Endothelial cell of umbilical vein (primary cell): ENCODE results near the gene PCDH15. TPM values are rescaled to one million over a fixed set of nuclear protein-coding genes. Genes with fewer than 3 reads are reported as not detected.

Experiments used
- BruUV-seq: library from RNA; stranded (reverse); fragments of 400-500 nt; replicated peaks from 2 replicates; lab custom pipeline; 2021; lab: Mats Ljungman, UMichigan
- CTCF ChIA-PET: fragments of 300-600, 350-600 bp; sonication (Branson Sonifier 250); formaldehyde crosslinking; loops from one replicate; lab custom pipeline; 2021; ENCODE audit warnings: antibody characterized with exemption, inconsistent platforms; lab: Charles Lee
- POLR2A ChIA-PET: fragments of 300-600, 350-600 bp; sonication (Branson Sonifier 250); formaldehyde crosslinking; loops from one replicate; lab custom pipeline; 2021; ENCODE audit warnings: antibody characterized with exemption, inconsistent platforms; lab: Charles Lee
- DNase-seq: peaks from one replicate; pipeline ENCODE4 v3.0.0-alpha.2; 2011; ENCODE audit warnings: low read depth, low spot score
- FAIRE-seq: peaks from 2 replicates; lab custom pipeline; 2011; peaks lifted over from hg19 to GRCh38; lab: Jason Lieb, UNC
- H2AFZ ChIP-seq: 2 replicates; pipeline ENCODE4 v1.6.0; 2012; ENCODE audit warnings: low read depth, low read length, control low read depth, inconsistent platforms
- H3K27ac ChIP-seq: 2 replicates; pipeline ENCODE4 v1.5.1; 2011; ENCODE audit warnings: low read depth, mild to moderate bottlenecking, control low read depth, low read length, moderate library complexity; ENCODE audit not compliant: insufficient read depth
- H3K27me3 ChIP-seq, 2 experiments: 2 replicates each; pipeline versions ENCODE4 v1.6.0 to v1.6.1; 2011; ENCODE audit warnings: low read length in 2 of 2, mixed read lengths in 1 of 2; ENCODE audit not compliant: control insufficient read depth in 2 of 2, insufficient read depth in 2 of 2
- H3K36me3 ChIP-seq, 2 experiments: 2 replicates in 1 of 2; 3 replicates in 1 of 2; pipeline ENCODE4 v1.5.1; 2011; ENCODE audit warnings: low read length in 2 of 2, mild to moderate bottlenecking in 1 of 2, moderate library complexity in 1 of 2; ENCODE audit not compliant: control insufficient read depth in 2 of 2, insufficient read depth in 2 of 2; ENCODE audit errors: extremely low read depth in 1 of 2
- H3K4me1 ChIP-seq: 3 replicates; pipeline ENCODE4 v1.5.1; 2011; ENCODE audit warnings: mild to moderate bottlenecking, low read length; ENCODE audit not compliant: control insufficient read depth, insufficient read depth; ENCODE audit errors: extremely low read depth
- H3K4me2 ChIP-seq: 2 replicates; pipeline ENCODE4 v1.6.1; 2011; ENCODE audit warnings: low read length, control low read depth, mixed read lengths; ENCODE audit not compliant: insufficient read depth
- H3K4me3 ChIP-seq, 3 experiments: fragments of 200-600 bp in 1 of 3; sonication (generic), shearing (Covaris generic) in 1 of 3; replicated peaks in 1 of 3; 2 replicates each; pipeline ENCODE4 v1.5.1; 2011 to 2016; ENCODE audit warnings: control low read depth in 3 of 3, low read length in 3 of 3, mild to moderate bottlenecking in 2 of 3, inconsistent platforms in 1 of 3, low read depth in 1 of 3, moderate library complexity in 1 of 3; ENCODE audit not compliant: insufficient read depth in 1 of 3
- H3K79me2 ChIP-seq: 2 replicates; pipeline ENCODE4 v1.6.0; 2012; ENCODE audit warnings: low read length, inconsistent platforms; ENCODE audit not compliant: control insufficient read depth, insufficient read depth
- H3K9ac ChIP-seq: replicated peaks from 2 replicates; pipeline ENCODE3; 2011; ENCODE audit warnings: low read length, control low read depth; ENCODE audit not compliant: insufficient read depth; ENCODE audit errors: extremely low read depth
- H3K9me1 ChIP-seq: replicated peaks from 3 replicates; pipeline ENCODE4 v1.6.0; 2011; ENCODE audit warnings: mild to moderate bottlenecking, low read length; ENCODE audit not compliant: control insufficient read depth, insufficient read depth; ENCODE audit errors: extremely low read depth
- H3K9me3 ChIP-seq: replicated peaks from 2 replicates; pipeline ENCODE4 v1.5.1; 2012; ENCODE audit warnings: low read length, inconsistent platforms; ENCODE audit not compliant: control insufficient read depth, insufficient read depth
- H4K20me1 ChIP-seq: replicated peaks from 2 replicates; pipeline ENCODE3; 2011; ENCODE audit warnings: mild to moderate bottlenecking, low read length; ENCODE audit not compliant: control insufficient read depth, insufficient read depth; ENCODE audit errors: extremely low read depth
- EZH2 ChIP-seq: IDR thresholded peaks from 2 replicates; pipeline ENCODE4 v1.6.1; 2012; ENCODE audit warnings: borderline replicate concordance, low read depth, mild to moderate bottlenecking, moderate library complexity, low read length, inconsistent platforms; ENCODE audit not compliant: severe bottlenecking
- FOS ChIP-seq: IDR thresholded peaks from 2 replicates; pipeline ENCODE4 v1.6.1; 2011; ENCODE audit warnings: mild to moderate bottlenecking, low read length, moderate library complexity, borderline replicate concordance; ENCODE audit not compliant: insufficient read depth
- GATA2 ChIP-seq: IDR thresholded peaks from 2 replicates; pipeline ENCODE4 v1.7.0; 2011; ENCODE audit warnings: low read depth, mild to moderate bottlenecking, moderate library complexity, mixed read lengths, low read length; ENCODE audit not compliant: insufficient read length, insufficient read depth
- JUN ChIP-seq: IDR thresholded peaks from 2 replicates; pipeline ENCODE4 v1.6.1; 2011; ENCODE audit warnings: borderline replicate concordance, low read depth; ENCODE audit not compliant: insufficient read length, insufficient read depth
- MYC ChIP-seq: IDR thresholded peaks from one replicate; pipeline ENCODE4 v1.6.1; 2011; ENCODE audit warnings: mild to moderate bottlenecking, low read depth, low read length
- POLR2A ChIP-seq: IDR thresholded peaks from 2 replicates; pipeline ENCODE4 v1.6.1; 2012; ENCODE audit warnings: low read depth, mild to moderate bottlenecking, control low read depth, low read length
- POLR2AphosphoS5 ChIP-seq: IDR thresholded peaks from 2 replicates; pipeline ENCODE4 v1.6.1; 2012; ENCODE audit warnings: low read depth, mild to moderate bottlenecking, control low read depth, low read length, moderate library complexity; ENCODE audit not compliant: insufficient read depth
- dilution Hi-C: fragments of 300-500 bp; cut with MboI; formaldehyde crosslinking; loops from one replicate; pipeline ENCODE4 v1.15.0; 2019; ENCODE audit warnings: low sequenced_read_pairs; ENCODE audit not compliant: extremely low pct_ligation_motif_present
- intact Hi-C: fragments of 100-400 bp; cut with micrococcal nuclease; formaldehyde crosslinking; loops from one replicate; pipeline ENCODE4 v1.10.0; 2022
- polyA plus RNA-seq, 4 experiments: library from polyadenylated mRNA; depleted of rRNA in 3 of 4; stranded (reverse) in 3 of 4; unstranded in 1 of 4; fragments of >200 nt; gene quantifications; 2 replicates each; pipeline versions ENCODE4 v1.2.1 to v1.2.3, GENCODE V29; 2011 to 2012; ENCODE audit warnings: missing spikeins in 1 of 4
- total RNA-seq: library from RNA; stranded (reverse); gene quantifications from 2 replicates; pipeline ENCODE4 v1.2.3, GENCODE V29; 2021
- TF ChIP-seq, protein P1 (sequence below): IDR thresholded peaks from 2 replicates; pipeline ENCODE4 v1.6.1; 2011; ENCODE audit not compliant: insufficient read depth, insufficient read length
- TF ChIP-seq, protein P2 (sequence below), 2 donors: IDR thresholded peaks; 1 replicate in 1 of 2; 2 replicates in 1 of 2; pipeline ENCODE4 v1.5.1; 2011; ENCODE audit warnings: low read length in 2 of 2, mild to moderate bottlenecking in 2 of 2, moderate library complexity in 2 of 2, control low read depth in 1 of 2, inconsistent platforms in 1 of 2, low read depth in 1 of 2; ENCODE audit not compliant: insufficient read depth in 1 of 2; ENCODE audit errors: extremely low read depth in 1 of 2

PCDH15 gene
- total and polyA plus RNA-seq, 2 donors (not counting 3 experiments of a cell fraction or from before 2014, with no cell fraction given) = 0.04 TPM; not detected in 1

DNA sequence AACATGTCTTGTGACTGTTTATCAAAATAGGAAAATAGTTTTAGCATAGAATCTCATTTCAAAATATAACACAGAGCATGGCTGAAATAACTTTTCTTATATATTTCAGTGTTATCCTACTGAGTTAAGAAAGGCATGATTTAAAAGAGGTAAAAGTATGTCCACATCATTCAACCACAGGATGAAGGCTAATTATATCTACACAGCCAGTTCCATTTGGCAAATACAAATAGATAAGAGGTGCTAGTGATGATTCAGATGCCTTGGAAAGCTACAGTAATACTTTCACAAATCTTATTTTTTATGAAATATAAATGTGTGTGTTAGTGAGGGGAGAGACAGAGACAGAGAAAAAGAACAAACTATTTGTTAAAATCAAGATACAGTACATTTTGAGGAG, 42.9 kb upstream of the PCDH15 start:
- TF ChIP-seq FOS (no peak), JUN (no peak), EZH2 (no peak), MYC (no peak)
- no peak overlapping the region for H3K4me2 ChIP-seq
- no peaks in the 10 kb centered on the region for H4K20me1 ChIP-seq
- FAIRE-seq (no peak), DNase-seq (peak; percentile 3)
- no peak overlapping the region for H3K4me3 ChIP-seq
- no peaks in the 10 kb centered on the region for H3K36me3 ChIP-seq
- CTCF ChIA-PET = no interaction called here
- no peaks in the 10 kb centered on the region for H3K4me1 ChIP-seq
- H2AFZ ChIP-seq = no peak overlapping the region
- intact Hi-C loops = no loop called here
- no peaks in the 10 kb centered on the region for H3K9me1 ChIP-seq
- POLR2A ChIA-PET = no interaction called here
- H3K79me2 ChIP-seq = no peaks in the 10 kb centered on the region
- no peaks in the 10 kb centered on the region for H3K9me3 ChIP-seq
- no TSS peak for BruUV-seq
- H3K27me3 ChIP-seq = no peaks in the 10 kb centered on the region
- dilution Hi-C loops = no loop called here
- H3K27ac ChIP-seq = no peak overlapping the region
- H3K9ac ChIP-seq = no peak overlapping the region

DNA sequence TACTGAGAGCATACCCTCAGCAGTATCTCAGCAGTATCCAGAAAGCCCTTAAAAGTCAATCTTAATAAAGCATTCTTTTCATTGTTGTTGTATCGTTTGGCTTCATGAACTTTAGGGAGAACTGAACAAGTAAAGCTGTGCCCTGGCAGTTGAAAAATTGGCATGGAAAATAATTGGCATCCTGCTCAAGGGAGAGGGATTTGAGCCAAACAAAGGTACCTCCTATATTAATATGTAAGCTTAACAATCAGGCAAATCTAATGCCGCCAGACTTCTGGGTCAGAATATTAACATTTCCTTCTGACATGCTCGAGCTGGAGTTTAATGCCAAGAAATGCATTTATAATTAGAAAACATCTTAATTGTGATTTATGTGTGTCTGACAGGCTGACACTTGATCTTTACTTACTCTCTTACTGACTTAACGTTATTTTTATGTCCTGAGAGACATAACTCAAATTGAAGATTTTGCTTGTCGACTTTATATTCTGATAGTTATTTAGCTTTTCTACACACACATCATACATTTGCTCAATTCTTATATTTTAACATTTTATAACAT, 42.1 kb upstream of the PCDH15 start:
- BruUV-seq = no TSS peak
- no peak overlapping the region for H3K4me2 ChIP-seq
- H3K79me2 ChIP-seq = no peaks in the 10 kb centered on the region
- no peak overlapping the region for H3K4me3 ChIP-seq
- ChIA-PET CTCF (interaction anchor here (1.0 to 1.1 kb wide), 2 partner anchors 10 to 17 kb away, joined by 3 read pairs; no protein-coding TSS in a partner anchor), POLR2A (no interaction called here)
- FAIRE-seq = no peak
- TF ChIP-seq, protein P1, sequence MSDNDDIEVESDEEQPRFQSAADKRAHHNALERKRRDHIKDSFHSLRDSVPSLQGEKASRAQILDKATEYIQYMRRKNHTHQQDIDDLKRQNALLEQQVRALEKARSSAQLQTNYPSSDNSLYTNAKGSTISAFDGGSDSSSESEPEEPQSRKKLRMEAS = no peak
- TF ChIP-seq POLR2AphosphoS5 = no peak
- TF ChIP-seq FOS = no peak
- no peak for TF ChIP-seq JUN
- no peak for TF ChIP-seq POLR2A
- TF ChIP-seq, protein P2, sequence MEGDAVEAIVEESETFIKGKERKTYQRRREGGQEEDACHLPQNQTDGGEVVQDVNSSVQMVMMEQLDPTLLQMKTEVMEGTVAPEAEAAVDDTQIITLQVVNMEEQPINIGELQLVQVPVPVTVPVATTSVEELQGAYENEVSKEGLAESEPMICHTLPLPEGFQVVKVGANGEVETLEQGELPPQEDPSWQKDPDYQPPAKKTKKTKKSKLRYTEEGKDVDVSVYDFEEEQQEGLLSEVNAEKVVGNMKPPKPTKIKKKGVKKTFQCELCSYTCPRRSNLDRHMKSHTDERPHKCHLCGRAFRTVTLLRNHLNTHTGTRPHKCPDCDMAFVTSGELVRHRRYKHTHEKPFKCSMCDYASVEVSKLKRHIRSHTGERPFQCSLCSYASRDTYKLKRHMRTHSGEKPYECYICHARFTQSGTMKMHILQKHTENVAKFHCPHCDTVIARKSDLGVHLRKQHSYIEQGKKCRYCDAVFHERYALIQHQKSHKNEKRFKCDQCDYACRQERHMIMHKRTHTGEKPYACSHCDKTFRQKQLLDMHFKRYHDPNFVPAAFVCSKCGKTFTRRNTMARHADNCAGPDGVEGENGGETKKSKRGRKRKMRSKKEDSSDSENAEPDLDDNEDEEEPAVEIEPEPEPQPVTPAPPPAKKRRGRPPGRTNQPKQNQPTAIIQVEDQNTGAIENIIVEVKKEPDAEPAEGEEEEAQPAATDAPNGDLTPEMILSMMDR (IDR thresholded peaks at IDR 0.05; ENCODE audit: extremely low read depth in 1 of 2, insufficient read depth in 1 of 2, low read depth in 1 of 2, low read length in 2 of 2) = no peak
- TF ChIP-seq MYC = no peak
- TF ChIP-seq EZH2 = no peak
- no peak for TF ChIP-seq GATA2
- H2AFZ ChIP-seq = peak overlapping the region; percentile 82
- dilution Hi-C loops (no loop called here), intact Hi-C loops (no loop called here)
- no peaks in the 10 kb centered on the region for H3K9me3 ChIP-seq
- no peaks in the 10 kb centered on the region for H3K4me1 ChIP-seq
- H3K27me3 ChIP-seq = no peaks in the 10 kb centered on the region
- H3K27ac ChIP-seq = no peak overlapping the region
- H3K9ac ChIP-seq = no peak overlapping the region
- H3K9me1 ChIP-seq = no peaks in the 10 kb centered on the region
- H3K36me3 ChIP-seq = no peaks in the 10 kb centered on the region
- no peaks in the 10 kb centered on the region for H4K20me1 ChIP-seq
- peak; percentile 71 for DNase-seq
